ENCODE measurements around the gene SCAI. TPM values are rescaled to one million over a fixed set of nuclear protein-coding genes. Genes with fewer than 3 reads are reported as not detected.
A peak's percentile ranks its signal among the peaks of the same experiment; 100 is the strongest.

SCAI gene
- total and polyA plus RNA-seq, 4 donors = 0.50 to 13.9 (median 5.5) TPM

DNA sequence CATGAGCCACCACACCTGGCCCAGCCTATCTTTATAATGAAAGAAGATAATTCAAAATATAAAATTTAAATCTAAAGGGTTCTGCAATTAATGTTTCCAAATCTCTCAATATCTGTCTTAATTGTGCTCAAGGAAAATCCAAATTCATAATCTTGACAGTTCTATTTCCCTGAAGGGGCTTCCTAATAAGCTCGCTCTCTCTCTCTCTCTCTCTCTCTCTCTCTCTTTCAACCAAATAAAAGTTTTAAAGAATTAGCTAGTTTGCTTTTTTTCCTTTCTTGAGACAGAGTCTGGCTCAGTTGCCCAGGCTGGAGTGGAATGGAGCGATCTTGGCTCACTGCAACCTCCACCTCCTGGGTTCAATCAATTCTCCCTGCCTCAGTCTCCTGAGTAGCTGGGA, 13.2 kb upstream of the SCAI start:
- H3K9me3 ChIP-seq (ENCODE audit: control insufficient read depth, low read length) = no peaks in the 10 kb centered on the region
- peaks cover 2 to 3% of the 10 kb centered on the region in 2 donors for H3K4me1 ChIP-seq (ENCODE audit: control insufficient read depth in 1 of 2, insufficient read depth in 2 of 2, low read length in 2 of 2)
- H3K4me3 ChIP-seq (ENCODE audit: low read length in 2 of 2) = no peak overlapping the region
- WGBS, 2 donors = 96 to 100% methylated on average over 2 of the region's 2 CpGs
- peaks cover 4% of the 10 kb centered on the region in 2 donors for H3K36me3 ChIP-seq (ENCODE audit: control insufficient read depth in 1 of 2, insufficient read depth in 2 of 2, low read length in 1 of 2)
- no peak for ATAC-seq (ENCODE audit: low FRiP score)
- no peak overlapping the region for H3K27ac ChIP-seq (ENCODE audit: low read depth in 1 of 2, low read length in 2 of 2)
- DNase-seq = no peak
- intact Hi-C loops (cut with DNase I) = no loop called here
- H3K27me3 ChIP-seq (ENCODE audit: control insufficient read depth in 1 of 2, insufficient read depth in 2 of 2, low read length in 1 of 2) = no peaks in the 10 kb centered on the region

DNA sequence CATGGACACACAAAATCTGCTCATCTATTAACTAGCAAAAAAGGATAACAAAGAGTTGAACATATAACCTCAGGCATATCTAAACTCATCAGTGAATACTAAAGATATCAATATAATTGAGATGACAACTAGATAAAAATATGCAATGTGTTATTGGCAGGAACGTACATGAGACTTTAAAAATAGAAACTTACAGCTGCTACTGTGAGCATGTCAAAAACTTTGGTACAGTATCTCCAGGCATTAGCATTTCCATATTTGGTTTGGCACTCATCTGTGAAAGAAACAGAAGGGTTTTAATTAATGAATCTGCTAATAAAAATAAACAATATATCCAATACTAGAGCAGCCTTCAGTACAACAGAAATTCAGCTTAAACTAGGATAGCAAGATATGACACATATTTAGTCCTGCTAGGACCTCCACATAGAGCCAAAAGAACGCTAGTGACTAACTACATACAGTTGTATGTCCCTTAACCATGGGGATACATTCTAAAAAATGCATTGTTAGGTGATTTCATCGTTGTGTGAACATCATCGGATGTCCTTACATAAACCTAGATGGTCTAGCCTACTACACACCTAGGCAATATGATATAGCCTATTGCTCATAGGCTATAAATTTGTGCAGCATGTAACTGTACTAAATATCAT, 10.5 kb upstream of the SCAI start:
- ATAC-seq (ENCODE audit: low FRiP score) (no peak), DNase-seq (no peak)
- H3K4me3 ChIP-seq (ENCODE audit: low read length in 2 of 2) = no peak overlapping the region
- H3K27ac ChIP-seq (ENCODE audit: low read depth in 1 of 2, low read length in 2 of 2) = no peak overlapping the region
- H3K4me1 ChIP-seq (ENCODE audit: control insufficient read depth in 1 of 2, insufficient read depth in 2 of 2, low read length in 2 of 2) = no peaks in the 10 kb centered on the region
- 71 to 72% methylated on average over 4 of the region's 4 CpGs for whole genome bisulfite sequencing, 2 donors
- H3K9me3 ChIP-seq (ENCODE audit: control insufficient read depth, low read length) = no peaks in the 10 kb centered on the region
- intact Hi-C loops (cut with DNase I) = no loop called here
- H3K27me3 ChIP-seq (ENCODE audit: control insufficient read depth in 1 of 2, insufficient read depth in 2 of 2, low read length in 1 of 2) = no peaks in the 10 kb centered on the region
- H3K36me3 ChIP-seq (ENCODE audit: control insufficient read depth in 1 of 2, insufficient read depth in 2 of 2, low read length in 1 of 2) = peaks cover 9 to 13% of the 10 kb centered on the region in 2 donors

DNA sequence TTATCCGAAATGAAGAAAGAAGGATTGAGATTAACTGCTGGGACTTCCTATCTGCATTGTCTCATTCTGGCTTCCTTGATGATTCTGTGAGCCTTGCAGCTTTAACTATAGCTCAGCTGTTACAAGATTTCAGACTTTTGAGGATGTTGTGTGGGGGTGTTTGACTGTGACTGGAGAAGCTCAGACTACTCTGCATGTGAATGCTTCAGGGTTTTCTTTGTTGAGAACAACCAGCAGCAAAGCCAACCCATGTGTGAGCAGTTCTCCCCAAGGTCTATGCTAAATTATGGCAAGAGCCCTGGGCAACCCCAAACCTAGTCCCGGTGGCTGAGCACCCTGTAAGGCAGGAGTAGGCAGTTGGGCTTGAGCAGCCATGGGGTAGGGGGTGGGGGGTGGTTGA, 8.4 kb upstream of the SCAI start:
- 93 to 96% methylated on average over 2 of the region's 2 CpGs for WGBS, 2 donors
- DNase-seq = no peak

DNA sequence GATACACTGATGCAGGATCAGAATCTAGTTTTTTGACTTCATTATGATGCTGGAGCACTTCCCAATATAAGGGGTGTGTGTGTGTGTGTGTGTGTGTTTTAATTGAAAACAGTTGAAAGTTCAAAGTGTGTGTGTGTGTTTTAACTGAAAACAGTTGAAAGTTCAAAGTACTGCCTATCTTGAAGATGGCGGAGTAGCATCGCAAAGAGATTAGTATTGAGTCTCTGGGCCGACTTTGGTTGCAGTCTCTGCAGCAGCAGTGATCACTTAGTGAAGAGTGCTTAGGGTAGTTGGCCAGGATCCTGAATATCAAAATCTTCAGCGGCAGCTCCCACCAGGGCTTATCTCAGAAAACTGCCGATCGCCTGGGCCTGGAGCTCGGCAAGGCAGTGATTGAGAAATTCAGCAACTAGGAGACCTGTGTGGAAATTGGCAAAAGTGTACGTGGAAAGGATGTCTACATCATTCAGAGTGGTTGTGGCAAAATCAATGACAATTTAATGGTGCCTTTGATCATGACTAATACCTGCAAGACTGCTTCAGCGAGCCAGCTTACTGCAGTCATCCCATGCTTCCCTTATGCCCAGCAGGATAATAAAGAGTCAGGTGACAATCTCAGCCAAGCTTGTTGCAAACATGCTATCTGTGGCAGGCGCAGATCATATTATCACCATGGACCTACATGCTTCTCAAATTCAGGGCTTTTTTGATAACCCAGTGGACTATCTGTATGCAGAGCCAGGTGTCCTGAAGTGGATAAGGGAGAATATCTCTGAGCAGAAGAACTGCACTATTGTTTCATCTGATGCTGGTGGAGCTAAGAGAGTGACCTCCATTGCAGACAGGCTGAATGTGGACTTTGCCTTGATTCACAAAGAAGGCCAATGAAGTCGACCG, 7.3 kb upstream of the SCAI start:
- Histone ChIP-seq H3K4me3 (ENCODE audit: low read length in 2 of 2) (no peak overlapping the region), H3K27ac (ENCODE audit: low read depth in 1 of 2, low read length in 2 of 2) (no peak overlapping the region), H3K27me3 (ENCODE audit: control insufficient read depth in 1 of 2, insufficient read depth in 2 of 2, low read length in 1 of 2) (no peaks in the 10 kb centered on the region), H3K36me3 (ENCODE audit: control insufficient read depth in 1 of 2, insufficient read depth in 2 of 2, low read length in 1 of 2) (peaks cover 9 to 13% of the 10 kb centered on the region in 2 donors), H3K9me3 (ENCODE audit: control insufficient read depth, low read length) (no peaks in the 10 kb centered on the region), H3K4me1 (ENCODE audit: control insufficient read depth in 1 of 2, insufficient read depth in 2 of 2, low read length in 2 of 2) (no peaks in the 10 kb centered on the region)
- intact Hi-C loops (cut with DNase I) = no loop called here
- no peak for ATAC-seq (ENCODE audit: low FRiP score)
- WGBS, 2 donors = 87 to 88% methylated on average over 12 of the region's 12 CpGs
- DNase-seq = no peak

More for the DNA sequence above, 8.4 kb upstream of the SCAI start:
- Histone ChIP-seq H3K4me1 (ENCODE audit: control insufficient read depth in 1 of 2, insufficient read depth in 2 of 2, low read length in 2 of 2) (no peaks in the 10 kb centered on the region), H3K27me3 (ENCODE audit: control insufficient read depth in 1 of 2, insufficient read depth in 2 of 2, low read length in 1 of 2) (no peaks in the 10 kb centered on the region), H3K36me3 (ENCODE audit: control insufficient read depth in 1 of 2, insufficient read depth in 2 of 2, low read length in 1 of 2) (peaks cover 9 to 13% of the 10 kb centered on the region in 2 donors), H3K4me3 (ENCODE audit: low read length in 2 of 2) (no peak overlapping the region), H3K9me3 (ENCODE audit: control insufficient read depth, low read length) (no peaks in the 10 kb centered on the region), H3K27ac (ENCODE audit: low read depth in 1 of 2, low read length in 2 of 2) (no peak overlapping the region)
- no peak for ATAC-seq (ENCODE audit: low FRiP score)
- intact Hi-C loops (cut with DNase I) = no loop called here

DNA sequence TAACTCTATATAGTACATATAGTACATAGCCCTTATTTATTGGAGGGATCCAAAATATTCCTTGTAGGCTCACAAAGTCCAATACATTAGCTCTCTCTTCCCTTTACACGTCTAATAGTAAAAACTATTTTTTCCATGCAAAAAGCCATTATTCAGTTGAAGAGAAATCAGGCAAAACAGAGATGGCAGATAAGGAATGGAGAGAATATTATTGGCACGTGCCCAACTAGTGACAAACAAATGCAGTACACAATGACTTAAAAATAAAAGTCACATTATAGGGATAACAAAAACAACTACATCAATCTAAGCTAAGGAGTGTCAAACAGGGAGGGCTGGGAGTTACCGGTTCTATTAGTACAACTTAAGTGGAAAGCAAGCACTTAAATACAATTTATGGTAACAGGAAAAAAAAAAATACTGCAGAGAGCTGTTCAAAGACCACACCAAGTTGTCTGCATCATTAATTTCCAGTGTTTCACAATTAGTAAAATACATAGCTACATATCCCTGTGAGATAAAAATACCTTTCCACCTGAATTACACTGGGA, 4.1 kb upstream of the SCAI start:
- ATAC-seq (ENCODE audit: low FRiP score) (no peak), DNase-seq (no peak)
- H3K9me3 ChIP-seq (ENCODE audit: control insufficient read depth, low read length) = no peaks in the 10 kb centered on the region
- no peak overlapping the region for H3K27ac ChIP-seq (ENCODE audit: low read depth in 1 of 2, low read length in 2 of 2)
- no peaks in the 10 kb centered on the region for H3K27me3 ChIP-seq (ENCODE audit: control insufficient read depth in 1 of 2, insufficient read depth in 2 of 2, low read length in 1 of 2)
- 73 to 78% methylated on average over 3 of the region's 3 CpGs for WGBS, 2 donors
- no peaks in the 10 kb centered on the region for H3K4me1 ChIP-seq (ENCODE audit: control insufficient read depth in 1 of 2, insufficient read depth in 2 of 2, low read length in 2 of 2)
- H3K4me3 ChIP-seq (ENCODE audit: low read length in 2 of 2) = no peak overlapping the region
- peaks cover 9 to 13% of the 10 kb centered on the region in 2 donors for H3K36me3 ChIP-seq (ENCODE audit: control insufficient read depth in 1 of 2, insufficient read depth in 2 of 2, low read length in 1 of 2)
- intact Hi-C loops (cut with DNase I) = loop anchor here (5.0 to 10.0 kb wide), 2 partner anchors 47 to 205 kb away; partner anchors contain the start of gene GOLGA1 (in 1 of the 2)

DNA sequence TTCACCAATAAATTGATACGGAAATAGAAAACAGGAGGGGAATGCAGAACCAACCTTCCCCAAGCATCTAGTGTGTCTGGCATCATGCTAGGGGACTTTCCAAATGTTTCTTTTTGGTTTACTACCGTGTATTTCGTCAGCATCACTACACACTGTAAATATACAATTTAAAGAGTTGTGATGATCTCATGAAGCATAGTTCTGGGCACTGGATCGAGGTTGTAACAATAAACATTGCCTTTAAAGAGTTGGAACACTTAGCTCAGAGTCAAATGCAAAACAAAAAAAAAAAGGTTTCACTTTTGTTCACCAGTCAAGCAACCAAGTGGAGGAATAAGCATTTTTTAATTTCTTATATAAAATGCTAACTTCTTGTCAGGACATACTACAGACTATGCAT, 2.9 kb upstream of the SCAI start:
- H3K4me3 ChIP-seq (ENCODE audit: low read length in 2 of 2) = no peak overlapping the region
- H3K36me3 ChIP-seq (ENCODE audit: control insufficient read depth in 1 of 2, insufficient read depth in 2 of 2, low read length in 1 of 2) = peaks cover 5 to 9% of the 10 kb centered on the region in 2 donors
- no peaks in the 10 kb centered on the region for H3K9me3 ChIP-seq (ENCODE audit: control insufficient read depth, low read length)
- ATAC-seq (ENCODE audit: low FRiP score) (no peak), DNase-seq (no peak)
- H3K27me3 ChIP-seq (ENCODE audit: control insufficient read depth in 1 of 2, insufficient read depth in 2 of 2, low read length in 1 of 2) = no peaks in the 10 kb centered on the region
- H3K4me1 ChIP-seq (ENCODE audit: control insufficient read depth in 1 of 2, insufficient read depth in 2 of 2, low read length in 2 of 2) = no peaks in the 10 kb centered on the region
- 22% methylated on average over 4 of the region's 4 CpGs for WGBS, 2 donors
- no peak overlapping the region for H3K27ac ChIP-seq (ENCODE audit: low read depth in 1 of 2, low read length in 2 of 2)
- intact Hi-C loops (cut with DNase I) = loop anchor here (5.0 to 10.0 kb wide), 2 partner anchors 49 to 204 kb away; partner anchors contain the start of gene GOLGA1 (in 1 of the 2)

DNA sequence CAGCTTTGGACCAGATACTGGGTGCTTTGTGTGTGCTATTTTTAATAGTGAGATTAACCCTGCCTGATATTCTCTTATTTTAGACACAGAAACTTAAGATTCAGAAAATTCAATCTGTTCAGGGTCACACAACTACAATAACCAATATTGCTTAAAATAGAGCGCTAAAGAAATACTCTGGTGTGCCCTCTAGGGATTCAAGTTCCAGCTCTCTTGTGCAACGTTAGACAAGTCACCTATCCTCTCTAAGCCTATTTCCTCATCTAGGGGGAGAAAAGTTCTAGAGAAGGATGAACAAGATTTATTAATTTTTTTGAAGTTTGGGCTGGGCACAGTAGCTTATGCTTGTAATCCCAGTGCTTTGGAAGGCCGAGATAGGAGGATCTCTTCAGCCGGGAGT, 2.1 kb upstream of the SCAI start:
- WGBS, 2 donors = 57 to 61% methylated on average over 4 of the region's 4 CpGs
- intact Hi-C loops (cut with DNase I) = loop anchor here (5.0 to 10.0 kb wide), 2 partner anchors 49 to 203 kb away; partner anchors contain the start of gene GOLGA1 (in 1 of the 2)
- no peak for DNase-seq
- Histone ChIP-seq H3K27me3 (ENCODE audit: control insufficient read depth in 1 of 2, insufficient read depth in 2 of 2, low read length in 1 of 2) (no peaks in the 10 kb centered on the region), H3K36me3 (ENCODE audit: control insufficient read depth in 1 of 2, insufficient read depth in 2 of 2, low read length in 1 of 2) (peaks cover 0 to 3% of the 10 kb centered on the region in 2 donors), H3K4me3 (ENCODE audit: low read length in 2 of 2) (no peak overlapping the region), H3K4me1 (ENCODE audit: control insufficient read depth in 1 of 2, insufficient read depth in 2 of 2, low read length in 2 of 2) (no peaks in the 10 kb centered on the region), H3K27ac (ENCODE audit: low read depth in 1 of 2, low read length in 2 of 2) (no peak overlapping the region), H3K9me3 (ENCODE audit: control insufficient read depth, low read length) (no peaks in the 10 kb centered on the region)
- ATAC-seq (ENCODE audit: low FRiP score) = no peak

DNA sequence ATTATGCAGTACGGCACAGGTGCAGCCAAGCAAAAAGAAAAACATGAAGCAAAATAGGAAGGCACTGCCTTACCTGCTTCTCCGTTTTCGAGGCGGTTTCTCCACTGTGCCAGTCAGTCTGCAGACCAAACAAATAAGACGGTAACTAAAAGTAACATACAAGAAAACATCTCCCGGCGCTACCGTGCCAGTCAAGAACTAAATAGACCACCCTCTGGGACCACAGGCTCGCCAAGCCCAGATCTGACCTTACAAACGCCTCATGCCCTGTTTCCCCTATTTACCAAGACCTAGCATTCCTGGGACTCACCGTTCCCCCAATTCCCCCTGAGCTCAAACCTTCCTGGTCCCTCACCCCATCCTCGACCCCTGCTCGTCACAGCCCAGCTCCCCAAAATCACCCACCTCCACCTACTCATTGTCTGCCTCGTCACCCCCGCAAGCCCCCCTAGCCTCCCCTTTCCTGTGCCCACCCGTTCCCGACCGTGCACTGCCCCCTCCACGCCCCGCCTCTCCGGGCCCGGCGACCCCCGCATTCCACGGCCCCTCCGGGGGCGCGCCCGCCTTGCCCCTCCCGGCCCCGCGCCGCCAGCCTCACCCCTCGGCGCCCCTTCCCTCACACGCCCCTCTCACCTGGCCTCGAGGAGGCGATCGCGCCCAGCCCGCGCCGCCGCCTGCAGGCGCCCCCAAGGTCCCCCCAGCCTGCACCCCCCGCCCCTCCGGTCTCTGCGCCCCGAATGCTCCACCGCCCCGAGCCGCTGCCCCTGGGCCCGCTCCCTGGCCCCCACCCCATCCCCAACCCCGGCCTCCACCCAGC, 560 bp downstream of the SCAI start:
- no peaks in the 10 kb centered on the region for H3K4me1 ChIP-seq (ENCODE audit: control insufficient read depth in 1 of 2, insufficient read depth in 2 of 2, low read length in 2 of 2)
- H3K4me3 ChIP-seq (ENCODE audit: low read length in 2 of 2) = peak overlapping the region; percentile 74 to 88
- no peaks in the 10 kb centered on the region for H3K9me3 ChIP-seq (ENCODE audit: control insufficient read depth, low read length)
- H3K36me3 ChIP-seq (ENCODE audit: control insufficient read depth in 1 of 2, insufficient read depth in 2 of 2, low read length in 1 of 2) = no peaks in the 10 kb centered on the region
- ATAC-seq (ENCODE audit: low FRiP score) = no peak
- WGBS, 2 donors = 2% methylated on average over 31 to 54 of the region's 54 CpGs
- H3K27me3 ChIP-seq (ENCODE audit: control insufficient read depth in 1 of 2, insufficient read depth in 2 of 2, low read length in 1 of 2) = no peaks in the 10 kb centered on the region
- H3K27ac ChIP-seq (ENCODE audit: low read depth in 1 of 2, low read length in 2 of 2) = no peak overlapping the region
- DNase-seq = peak in 1 of 2 donors; percentile 50
- intact Hi-C loops (cut with DNase I) = loop anchor here in 1 of 2 donors (2.0 to 10.0 kb wide), 3 partner anchors 52 to 370 kb away; partner anchors contain the start of genes GOLGA1 and NR6A1
